Transverse colon (tissue), 4 donors: Measurements from ENCODE around the gene WDR91. TPM values are rescaled to one million over a fixed set of nuclear protein-coding genes. Genes with fewer than 3 reads are reported as not detected.

Source experiments
- DNase-seq: peaks from one replicate; pipeline ENCODE4 v3.0.0-alpha.2; 2019
- H3K27ac ChIP-seq, 4 donors: fragments of 200-600 bp; sonication (generic); 2 replicates each; pipeline ENCODE4 v1.5.1; 2016 to 2018; ENCODE audit warnings: inconsistent platforms in 4 of 4
- H3K27me3 ChIP-seq: fragments of 200-600 bp; sonication (generic); 2 replicates; pipeline ENCODE4 v1.5.1; 2017; ENCODE audit warnings: inconsistent platforms
- H3K36me3 ChIP-seq, 4 donors: fragments of 200-600 bp; sonication (generic); 2 replicates each; pipeline ENCODE4 v1.5.1; 2017 to 2019; ENCODE audit warnings: inconsistent platforms in 4 of 4
- H3K4me1 ChIP-seq, 4 donors: fragments of 200-600 bp; sonication (generic); 2 replicates each; pipeline ENCODE4 v1.5.1; 2017 to 2020; ENCODE audit warnings: inconsistent platforms in 4 of 4
- H3K4me3 ChIP-seq, 4 donors: fragments of 200-600 bp; sonication (generic); 1 replicate in 1 of 4; 2 replicates in 3 of 4; pipeline versions ENCODE4 v1.5.1 to v1.6.1; 2017 to 2019; ENCODE audit warnings: inconsistent platforms in 4 of 4
- H3K9me3 ChIP-seq, 2 donors: fragments of 200-600 bp; sonication (generic); 2 replicates each; pipeline ENCODE4 v1.5.1; 2017 to 2019; ENCODE audit warnings: inconsistent platforms in 2 of 2
- EP300 ChIP-seq: sonication (generic); formaldehyde crosslinking; IDR thresholded peaks from one replicate; pipeline ENCODE4 v1.6.1; 2017; ENCODE audit warnings: antibody characterized with exemption, low read depth
- POLR2A ChIP-seq: fragments of 450-650 bp; IDR thresholded peaks from one replicate; pipeline ENCODE4 v1.6.1; 2016; ENCODE audit warnings: antibody characterized with exemption, mild to moderate bottlenecking, moderate library complexity
- POLR2AphosphoS5 ChIP-seq, 3 donors: sonication (generic); formaldehyde crosslinking; IDR thresholded peaks; one replicate each; pipeline ENCODE4 v1.6.1; 2016; ENCODE audit warnings: antibody characterized with exemption in 3 of 3
- whole genome bisulfite sequencing, 2 donors: methylation state at CpG; one replicate each; pipeline ENCODE4 v1.1.5; 2018; ENCODE audit warnings: low coverage in 1 of 2; 5-methylcytosine and 5-hydroxymethylcytosine counted together
- in situ Hi-C, 4 donors: fragments of 200-750 bp; cut with MboI; loops; one replicate each; pipeline versions ENCODE4 v1.15.0 to v1.15.1; 2017; ENCODE audit warnings: low sequenced_read_pairs in 3 of 4, low pct_ligation_motif_present in 1 of 4, low pct_unique_long_range_greater_than_20kb in 1 of 4
- intact Hi-C: fragments of 100-400 bp; cut with DNase I; formaldehyde crosslinking; loops from one replicate; pipeline ENCODE4 v1.15.1; 2023; ENCODE audit warnings: low total_unique reads
- total RNA-seq, 4 donors: library from RNA; depleted of rRNA; stranded (reverse); fragments of >200 nt; gene quantifications; one replicate each; pipeline ENCODE4 v1.1.0, GENCODE V29; 2016
- TF ChIP-seq, protein P1 (sequence below), 5 experiments: fragments of 200-600 bp in 3 of 5; fragments of 450-650 bp in 2 of 5; sonication (generic) in 3 of 5; IDR thresholded peaks; 1 replicate in 2 of 5; 2 replicates in 3 of 5; pipeline ENCODE4 v1.5.1; 2016 to 2017; ENCODE audit warnings: antibody characterized with exemption in 5 of 5, inconsistent platforms in 3 of 5, mild to moderate bottlenecking in 2 of 5, moderate library complexity in 1 of 5

Gene WDR91
- total RNA-seq, 4 donors from 2014 or later, result 6.7 to 19.9 (median 12.6) TPM

DNA sequence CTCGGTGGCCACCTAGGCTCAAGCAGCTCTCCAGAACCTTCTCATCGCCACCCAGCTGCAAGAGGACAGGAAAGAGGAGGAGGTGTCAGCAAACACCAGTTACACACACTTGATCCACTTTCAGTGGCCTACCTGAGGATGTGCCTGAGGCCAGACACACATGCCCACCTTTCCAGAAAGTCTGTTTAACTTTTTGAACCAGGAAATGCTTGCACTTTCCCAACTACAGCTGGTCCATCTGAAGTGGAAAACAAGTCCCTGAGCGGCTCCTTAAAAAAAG, 25.1 kb downstream of the WDR91 start:
- TF ChIP-seq EP300 (no peak), POLR2AphosphoS5 (IDR thresholded peaks at IDR 0.05) (no peak), POLR2A (no peak)
- TF ChIP-seq, protein P1, sequence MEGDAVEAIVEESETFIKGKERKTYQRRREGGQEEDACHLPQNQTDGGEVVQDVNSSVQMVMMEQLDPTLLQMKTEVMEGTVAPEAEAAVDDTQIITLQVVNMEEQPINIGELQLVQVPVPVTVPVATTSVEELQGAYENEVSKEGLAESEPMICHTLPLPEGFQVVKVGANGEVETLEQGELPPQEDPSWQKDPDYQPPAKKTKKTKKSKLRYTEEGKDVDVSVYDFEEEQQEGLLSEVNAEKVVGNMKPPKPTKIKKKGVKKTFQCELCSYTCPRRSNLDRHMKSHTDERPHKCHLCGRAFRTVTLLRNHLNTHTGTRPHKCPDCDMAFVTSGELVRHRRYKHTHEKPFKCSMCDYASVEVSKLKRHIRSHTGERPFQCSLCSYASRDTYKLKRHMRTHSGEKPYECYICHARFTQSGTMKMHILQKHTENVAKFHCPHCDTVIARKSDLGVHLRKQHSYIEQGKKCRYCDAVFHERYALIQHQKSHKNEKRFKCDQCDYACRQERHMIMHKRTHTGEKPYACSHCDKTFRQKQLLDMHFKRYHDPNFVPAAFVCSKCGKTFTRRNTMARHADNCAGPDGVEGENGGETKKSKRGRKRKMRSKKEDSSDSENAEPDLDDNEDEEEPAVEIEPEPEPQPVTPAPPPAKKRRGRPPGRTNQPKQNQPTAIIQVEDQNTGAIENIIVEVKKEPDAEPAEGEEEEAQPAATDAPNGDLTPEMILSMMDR (IDR thresholded peaks at IDR 0.05), result no peak
- Histone ChIP-seq H3K4me3 (no peak overlapping the region), H3K9me3 (peaks cover 13 to 15% of the 10 kb centered on the region in 2 donors), H3K27me3 (no peaks in the 10 kb centered on the region), H3K36me3 (peaks cover 0 to 23% (median 11%) of the 10 kb centered on the region in 4 donors), H3K4me1 (no peaks in the 10 kb centered on the region), H3K27ac (no peak overlapping the region)
- WGBS, 2 donors, result 96% methylated on average over 3 of the region's 3 CpGs; no CpG with 5 or more reads in 1 of the 2 donors
- DNase-seq, result no peak
- intact Hi-C loops, result no loop called here
- in situ Hi-C loops, result loop anchor here in 1 of 4 donors (25.0 kb wide), 1 partner anchor 524 kb away; no protein-coding TSS in a partner anchor

DNA sequence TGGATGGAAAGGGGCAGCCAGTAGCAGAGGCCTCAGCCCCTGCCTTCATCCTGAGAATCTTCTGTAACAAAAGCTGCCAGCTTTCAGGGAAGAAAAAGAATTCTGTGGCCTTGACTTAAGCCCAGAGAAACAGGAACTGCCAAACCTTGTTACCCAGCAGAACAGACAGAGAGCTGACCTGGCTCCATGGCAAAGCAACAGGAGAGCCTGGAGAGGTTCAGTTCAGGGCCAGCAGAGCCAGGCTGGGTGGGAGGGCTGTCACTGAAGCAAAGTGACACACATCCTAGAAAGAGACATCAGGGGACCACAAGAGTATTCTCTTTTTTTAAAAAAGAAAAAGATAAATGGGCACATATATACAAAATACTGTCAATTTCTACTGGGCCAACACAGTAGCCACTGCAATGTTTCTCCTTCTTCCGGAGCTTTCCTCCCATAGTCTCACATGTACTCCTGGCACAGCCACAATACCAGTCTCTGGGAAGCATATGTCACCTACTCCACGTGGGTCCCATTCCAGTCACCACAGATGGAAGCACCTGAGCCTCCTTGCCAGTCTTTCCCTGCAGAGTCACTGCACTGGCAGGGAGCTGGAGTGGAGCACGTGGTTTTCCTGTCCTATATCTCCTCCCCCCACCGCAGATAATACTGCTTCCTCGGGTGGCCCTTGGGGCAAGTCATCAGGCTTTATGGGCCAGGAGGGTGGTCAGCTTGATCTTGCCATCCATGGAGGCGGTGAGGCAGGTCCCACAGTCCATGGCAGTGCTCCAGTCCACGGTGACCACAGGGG, 25.7 kb downstream of the WDR91 start:
- Histone ChIP-seq H3K4me1 (no peaks in the 10 kb centered on the region), H3K27ac (no peak overlapping the region), H3K4me3 (no peak overlapping the region), H3K27me3 (no peaks in the 10 kb centered on the region), H3K36me3 (peaks cover 0 to 23% (median 11%) of the 10 kb centered on the region in 4 donors), H3K9me3 (peaks cover 18 to 20% of the 10 kb centered on the region in 2 donors)
- in situ Hi-C loops, result loop anchor here in 1 of 4 donors (25.0 kb wide), 1 partner anchor 523 kb away; no protein-coding TSS in a partner anchor
- 80 to 89% methylated on average over 4 to 7 of the region's 7 CpGs for WGBS, 2 donors
- TF ChIP-seq POLR2A (no peak), EP300 (no peak), POLR2AphosphoS5 (IDR thresholded peaks at IDR 0.05) (no peak)
- TF ChIP-seq, protein P1 (IDR thresholded peaks at IDR 0.05), result no peak
- no peak for DNase-seq
- intact Hi-C loops, result no loop called here

DNA sequence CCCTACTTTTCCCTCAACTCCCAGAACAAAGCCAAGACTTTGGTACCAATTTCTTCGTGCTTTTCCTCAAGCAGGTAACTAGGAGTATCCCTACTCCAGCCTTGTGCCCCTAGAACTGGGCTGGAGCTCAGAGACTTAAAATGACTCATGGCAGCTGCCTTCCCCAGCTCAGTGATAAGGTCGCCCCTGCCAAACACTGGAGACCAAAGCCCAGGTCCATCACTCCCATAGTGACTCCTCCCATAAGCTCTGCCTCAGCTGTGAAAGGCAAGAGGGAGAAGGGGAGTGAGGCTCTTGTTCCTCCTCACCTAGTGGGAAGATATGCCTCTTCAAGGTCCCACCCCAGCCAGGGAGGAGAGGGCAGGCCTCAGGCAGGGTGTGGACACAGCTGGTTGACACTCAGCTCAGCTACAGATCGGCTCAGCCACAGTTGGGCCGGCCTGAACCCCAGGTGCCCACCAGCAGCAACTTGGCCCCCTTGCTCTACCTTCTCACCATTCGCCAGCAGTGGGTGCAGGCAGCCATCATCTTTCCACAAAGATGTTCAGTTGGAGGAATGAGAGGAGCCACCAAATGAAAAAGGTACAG, 27.0 kb downstream of the WDR91 start:
- Histone ChIP-seq H3K27me3 (no peaks in the 10 kb centered on the region), H3K4me1 (no peaks in the 10 kb centered on the region), H3K27ac (no peak overlapping the region), H3K9me3 (peaks cover 21 to 30% of the 10 kb centered on the region in 2 donors), H3K4me3 (no peak overlapping the region), H3K36me3 (peaks cover 0 to 22% (median 11%) of the 10 kb centered on the region in 4 donors)
- DNase-seq, result no peak
- TF ChIP-seq EP300, result no peak
- in situ Hi-C loops (loop anchor here in 1 of 4 donors (25.0 kb wide), 1 partner anchor 522 kb away; no protein-coding TSS in a partner anchor), intact Hi-C loops (no loop called here)
- 71 to 97% methylated on average over 1 to 5 of the region's 5 CpGs for WGBS, 2 donors

DNA sequence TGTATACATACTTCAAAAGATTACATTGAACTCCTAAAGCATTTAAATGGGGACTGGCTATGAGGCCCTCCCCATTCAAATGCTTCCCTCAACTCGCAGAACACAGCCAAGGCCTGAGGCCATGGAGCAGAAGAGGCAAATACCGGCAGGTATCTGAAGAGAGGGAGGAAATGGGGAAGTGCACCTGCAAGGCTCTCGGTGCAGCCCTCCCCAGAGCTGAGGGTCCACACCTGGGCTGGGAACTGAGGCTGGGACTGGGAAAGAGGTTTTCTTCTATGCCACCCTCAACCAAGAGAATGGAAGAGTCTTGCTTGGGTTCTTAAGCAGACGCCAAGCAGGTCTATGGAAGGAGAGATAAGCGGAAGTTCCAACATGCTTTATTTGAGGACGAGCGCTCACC, 27.8 kb downstream of the WDR91 start:
- 95 to 97% methylated on average over 4 to 7 of the region's 7 CpGs for WGBS, 2 donors
- intact Hi-C loops, result no loop called here
- no peak overlapping the region for H3K4me3 ChIP-seq
- no peak overlapping the region for H3K27ac ChIP-seq
- H3K27me3 ChIP-seq, result no peaks in the 10 kb centered on the region
- DNase-seq, result no peak
- TF ChIP-seq, protein P1 (IDR thresholded peaks at IDR 0.05), result no peak
- H3K9me3 ChIP-seq, result peaks cover 21 to 30% of the 10 kb centered on the region in 2 donors
- peaks cover 0 to 18% (median 7%) of the 10 kb centered on the region in 4 donors for H3K36me3 ChIP-seq
- no peaks in the 10 kb centered on the region for H3K4me1 ChIP-seq
- in situ Hi-C loops, result loop anchor here in 1 of 4 donors (25.0 kb wide), 1 partner anchor 521 kb away; no protein-coding TSS in a partner anchor
